Keratinocyte (primary cell): ENCODE results near the gene GNPTG.

Source experiments
- CTCF ChIP-seq, 3 experiments: IDR thresholded peaks in 1 of 3; conservative IDR thresholded peaks in 1 of 3; optimal IDR thresholded peaks in 1 of 3; 2 replicates in 2 of 3; 3 replicates in 1 of 3; pipeline versions ENCODE3 to v1.5.1; 2011; ENCODE audit warnings: low read length in 3 of 3, mild to moderate bottlenecking in 3 of 3, moderate library complexity in 2 of 3, control low read depth in 1 of 3, inconsistent platforms in 1 of 3; ENCODE audit not compliant: insufficient read depth in 2 of 3; ENCODE audit errors: extremely low read depth in 1 of 3
- EZH2 ChIP-seq: IDR thresholded peaks from one replicate; pipeline ENCODE4 v1.6.1; 2012; ENCODE audit warnings: inconsistent platforms, mild to moderate bottlenecking, low read length, moderate library complexity

- TF ChIP-seq CTCF (optimal IDR thresholded peaks at IDR 0.05 in 1 of 3, IDR thresholded peaks at IDR 0.05 in 1 of 3, conservative IDR thresholded peaks at IDR 0.05 in 1 of 3; ENCODE audit: extremely low read depth in 1 of 3, insufficient read depth in 2 of 3, low read length in 3 of 3), result no peak
- no peak for TF ChIP-seq EZH2
These were observed 31.6 kb upstream of the GNPTG start for GRCh38 chr16:1320097-1320496.
